Muscle of back (tissue), 11 donors: ENCODE data around the gene TSC22D3. TPM values are rescaled to one million over a fixed set of nuclear protein-coding genes. Genes with fewer than 3 reads are reported as not detected.
A peak's percentile ranks its signal among the peaks of the same experiment; 100 is the strongest.

Experiments
- DNase-seq, 3 donors: peaks; one replicate each; pipeline versions ENCODE4 v3.0.0 to v3.0.0-alpha.2; 2013
- polyA plus RNA-seq, 10 donors: library from polyadenylated mRNA; unstranded; fragments of 120-200 nt; gene quantifications; one replicate each; pipeline ENCODE4 v1.2.1, GENCODE V29; 2013; ENCODE audit not compliant: insufficient read length in 10 of 10

TSC22D3 gene
- polyA plus RNA-seq, 10 donors = 36.0 to 98.1 (median 58.7) TPM

- no peak for DNase-seq
Observed at GRCh38 chrX:107714206-107714891, 61.2 kb downstream of the TSC22D3 start.

- DNase-seq = no peak
Observed at GRCh38 chrX:107713543-107714205, 61.9 kb downstream of the TSC22D3 start.

- no peak for DNase-seq
Observed at GRCh38 chrX:107713203-107713542, 62.4 kb downstream of the TSC22D3 start.

GRCh38 chrX:107712231-107713202 is 63.1 kb downstream of the TSC22D3 start:
- no peak for DNase-seq

- DNase-seq = no peak
Observed at GRCh38 chrX:107711521-107712181, 63.9 kb downstream of the TSC22D3 start.

GRCh38 chrX:107710617-107711391 is 64.8 kb downstream of the TSC22D3 start:
- DNase-seq = peak; percentile 71 to 87 (median 82)

- DNase-seq = no peak
Observed at GRCh38 chrX:107709266-107709806, 66.3 kb downstream of the TSC22D3 start.

GRCh38 chrX:107708762-107709161 is 66.8 kb downstream of the TSC22D3 start:
- DNase-seq = no peak

GRCh38 chrX:107707866-107708265 is 67.7 kb downstream of the TSC22D3 start:
- DNase-seq = no peak

GRCh38 chrX:107706309-107706708 is 69.3 kb downstream of the TSC22D3 start:
- DNase-seq = no peak

- no peak for DNase-seq
Observed at GRCh38 chrX:107704587-107704986, 71.0 kb downstream of the TSC22D3 start.

- DNase-seq = no peak
Observed at GRCh38 chrX:107704181-107704580, 71.4 kb downstream of the TSC22D3 start.

GRCh38 chrX:107701493-107702121 is 74.0 kb downstream of the TSC22D3 start:
- no peak for DNase-seq

GRCh38 chrX:107700790-107701189 is 74.8 kb downstream of the TSC22D3 start:
- DNase-seq = no peak

- DNase-seq = no peak
Observed at GRCh38 chrX:107700317-107700774, 75.2 kb downstream of the TSC22D3 start.

GRCh38 chrX:107699616-107700015 is 76.0 kb downstream of the TSC22D3 start:
- no peak for DNase-seq

- no peak for DNase-seq
Observed at GRCh38 chrX:107691024-107691448, 84.6 kb downstream of the TSC22D3 start.

- no peak for DNase-seq
Observed at GRCh38 chrX:107687445-107687844, 88.1 kb downstream of the TSC22D3 start.

GRCh38 chrX:107686792-107687191 is 88.8 kb downstream of the TSC22D3 start:
- no peak for DNase-seq

GRCh38 chrX:107686026-107686425 is 89.6 kb downstream of the TSC22D3 start:
- no peak for DNase-seq
